Muscle of arm (tissue), 12 donors: ENCODE results near the gene HARS1. TPM values are rescaled to one million over a fixed set of nuclear protein-coding genes. Genes with fewer than 3 reads are reported as not detected.
"Not testable (repeated sequence)": the region's sequence is repeated elsewhere in the genome, so short reads cannot be mapped to it uniquely, and the experiment has no call there.

ENCODE experiments used
- DNase-seq: peaks from one replicate; pipeline ENCODE4 v3.0.0-alpha.2; 2013
- polyA plus RNA-seq, 12 donors: library from polyadenylated mRNA; unstranded; fragments of 120-200 nt; gene quantifications; one replicate each; pipeline ENCODE4 v1.2.1, GENCODE V29; 2013; ENCODE audit not compliant: insufficient read length in 12 of 12

The HARS1 gene
- polyA plus RNA-seq, 12 donors, result 28.7 to 58.3 (median 48.2) TPM; not detected in 1

GRCh38 chr5:140635291-140636257 lies 55.6 kb downstream of the HARS1 start:
- no peak for DNase-seq

- DNase-seq, result no peak
Observed at GRCh38 chr5:140634103-140634502, 57.1 kb downstream of the HARS1 start.

DNA sequence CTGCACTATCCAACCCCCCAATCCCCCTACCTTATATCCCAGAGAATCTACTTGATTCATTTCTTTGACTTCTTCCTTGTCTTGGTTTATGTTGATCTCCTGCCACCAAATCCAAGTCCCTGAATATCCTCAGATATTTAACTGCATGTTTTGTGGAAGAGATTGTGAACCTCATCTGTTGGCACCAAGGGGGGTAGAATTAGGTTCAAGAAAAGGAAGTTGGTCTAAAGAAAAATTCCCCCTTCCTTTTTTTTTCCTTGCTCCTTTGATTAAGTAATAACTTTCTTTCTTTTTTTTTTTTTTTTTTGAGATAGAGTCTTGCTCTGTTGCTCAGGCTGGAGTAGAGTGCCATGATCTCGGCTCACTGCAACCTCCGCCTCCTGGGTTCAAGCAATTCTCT lies 57.7 kb downstream of the HARS1 start:
- DNase-seq, result no peak

- DNase-seq, result no peak
Observed at GRCh38 chr5:140633021-140633471, 58.1 kb downstream of the HARS1 start, which contains the start of gene CD14. Gene CD14 (minus strand): TSS chr5:140633175. CDS start chr5:140633071, 104 bp downstream.

GRCh38 chr5:140632366-140633020 lies 58.7 kb downstream of the HARS1 start:
- DNase-seq, result peak; percentile 36

DNA sequence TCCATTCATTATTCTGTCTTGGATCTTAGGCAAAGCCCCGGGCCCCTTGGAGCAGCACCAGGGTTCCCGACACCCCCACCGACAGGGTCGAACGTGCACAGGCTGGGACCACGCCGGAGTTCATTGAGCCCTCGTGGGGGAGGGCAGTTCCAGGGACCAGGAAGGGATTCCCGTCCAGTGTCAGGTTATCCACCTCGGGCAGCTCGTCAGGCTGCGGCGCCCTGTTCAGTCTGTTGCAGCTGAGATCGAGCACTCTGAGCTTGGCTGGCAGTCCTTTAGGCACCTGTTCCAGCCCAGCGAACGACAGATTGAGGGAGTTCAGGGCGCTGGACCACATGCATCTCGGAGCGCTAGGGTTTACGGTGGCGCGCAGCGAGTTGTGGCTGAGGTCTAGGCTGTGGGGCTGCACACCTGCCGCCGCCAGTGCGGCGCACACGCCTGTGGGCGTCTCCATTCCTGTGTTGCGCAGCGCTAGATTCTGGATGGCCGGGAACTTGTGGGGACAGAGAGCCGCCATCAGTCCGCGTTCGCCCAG lies 59.3 kb downstream of the HARS1 start:
- no peak for DNase-seq

DNA sequence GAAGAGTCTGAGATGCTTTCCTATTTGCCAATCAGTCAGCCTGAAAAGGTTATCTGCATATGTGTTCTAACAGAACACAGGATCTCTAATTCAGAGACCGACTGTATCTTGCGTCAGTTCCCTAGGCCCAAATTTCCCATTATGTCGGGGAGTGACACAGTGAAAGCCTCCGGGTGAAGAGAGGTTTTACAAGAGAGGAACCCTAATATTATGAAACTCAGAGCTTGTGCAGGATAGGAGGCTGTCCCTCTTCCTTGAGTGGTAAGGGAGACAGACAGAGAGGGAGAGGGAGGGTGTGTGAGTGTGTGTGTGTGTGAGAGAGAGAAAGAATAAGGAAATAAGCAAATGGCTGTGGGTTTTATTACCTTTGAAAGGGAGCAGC lies 60.1 kb downstream of the HARS1 start:
- no peak for DNase-seq

- DNase-seq, result no peak
Observed at GRCh38 chr5:140630292-140631035, 60.7 kb downstream of the HARS1 start.

DNA sequence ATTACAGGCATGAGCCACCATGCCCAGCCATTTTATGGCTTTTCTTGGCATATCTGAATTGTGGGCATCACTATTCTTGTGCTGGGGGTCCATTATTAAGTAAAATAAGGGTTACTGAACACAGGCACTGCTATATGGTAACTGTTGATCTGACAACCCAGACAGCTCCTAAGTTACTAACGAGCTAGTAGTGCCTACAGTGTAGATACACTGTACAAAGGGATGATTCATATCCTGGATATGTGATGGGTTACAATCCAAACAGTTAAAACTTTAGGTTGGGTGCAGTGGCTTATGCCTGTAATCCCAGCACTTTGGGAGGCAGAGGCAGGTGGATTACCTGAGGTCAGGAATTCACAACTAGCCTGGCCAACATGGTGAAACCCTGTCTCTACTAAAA lies 62.5 kb downstream of the HARS1 start:
- no peak for DNase-seq

DNA sequence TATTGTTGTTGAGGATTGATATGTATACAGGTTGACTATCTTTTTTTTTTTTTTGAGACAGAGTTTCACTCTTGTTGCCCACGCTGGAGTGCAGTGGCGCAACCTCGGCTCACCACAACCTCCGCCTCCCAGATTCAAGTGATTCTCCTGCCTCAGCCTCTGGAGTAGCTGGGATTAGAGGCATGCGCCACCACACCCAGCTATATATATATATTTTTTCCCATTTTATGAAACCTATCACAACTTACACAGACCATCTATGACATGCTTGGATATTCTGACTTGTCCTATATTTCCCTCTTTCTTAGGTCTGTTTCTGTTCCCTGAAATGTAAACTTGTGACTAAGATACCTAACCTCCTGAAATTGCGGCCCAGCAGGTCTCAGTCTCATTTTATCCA lies 63.2 kb downstream of the HARS1 start:
- no peak for DNase-seq

GRCh38 chr5:140624886-140625285 lies 66.3 kb downstream of the HARS1 start:
- DNase-seq, result not testable (repeated sequence)

Other genes with a start within 250 kb of the HARS1 start
- gene EIF4EBP3, start 143.7 kb downstream of the HARS1 start, polyA plus RNA-seq, result 10 to 100 TPM in 3 of 12 donors, 1 to 10 TPM in 7, not detected in 2; 5.0 to 11.0 (median 8.6) TPM
- 10 to 100 TPM in 11 of 12 donors, not detected in 1; 16.2 to 25.3 (median 21.7) TPM for gene SRA1, start 133.9 kb downstream of the HARS1 start, polyA plus RNA-seq
- gene APBB3, start 126.8 kb downstream of the HARS1 start, polyA plus RNA-seq, result 10 to 100 TPM in 11 of 12 donors, not detected in 1; 14.8 to 40.5 (median 22.9) TPM
- 10 to 100 TPM in 11 of 12 donors, not detected in 1; 35.4 to 65.9 (median 56.3) TPM for gene SLC35A4, start 126.5 kb downstream of the HARS1 start, polyA plus RNA-seq
- 10 to 100 TPM in 11 of 12 donors, not detected in 1; 14.9 to 25.8 (median 17.4) TPM for gene CD14, start 58.2 kb downstream of the HARS1 start, polyA plus RNA-seq
- 10 to 100 TPM in 4 of 12 donors, 1 to 10 TPM in 7, not detected in 1; 6.0 to 21.9 (median 8.0) TPM for gene TMCO6, start 51.9 kb downstream of the HARS1 start, polyA plus RNA-seq
- 10 to 100 TPM in 11 of 12 donors, not detected in 1; 28.6 to 63.2 (median 52.0) TPM for gene NDUFA2, start 43.7 kb downstream of the HARS1 start, polyA plus RNA-seq
- 100 to 1,000 TPM in 4 of 12 donors, 10 to 100 TPM in 7, not detected in 1; 83.7 to 175 (median 93.7) TPM for gene IK, start 43.5 kb downstream of the HARS1 start, polyA plus RNA-seq
- gene WDR55, start 26.5 kb downstream of the HARS1 start, polyA plus RNA-seq, result 10 to 100 TPM in 11 of 12 donors, not detected in 1; 11.1 to 17.2 (median 13.0) TPM
- gene DND1, start 17.8 kb downstream of the HARS1 start, polyA plus RNA-seq, result under 1 TPM in 4 of 12 donors, not detected in 8; 0.09 to 0.27 (median 0.22) TPM
- gene HARS2, start 85 bp upstream of the HARS1 start, polyA plus RNA-seq, result 10 to 100 TPM in 11 of 12 donors, not detected in 1; 23.0 to 36.9 (median 26.0) TPM
- 100 to 1,000 TPM in 1 of 12 donors, 10 to 100 TPM in 10, not detected in 1; 74.3 to 102 (median 83.6) TPM for gene ZMAT2, start 9.1 kb upstream of the HARS1 start, polyA plus RNA-seq
- gene PCDHA1, start 94.8 kb upstream of the HARS1 start, polyA plus RNA-seq, result under 1 TPM in 4 of 12 donors, not detected in 8; 0.04 to 0.12 (median 0.07) TPM
- under 1 TPM in 7 of 12 donors, not detected in 5; 0.04 to 0.16 (median 0.10) TPM for gene PCDHA2, start 103.5 kb upstream of the HARS1 start, polyA plus RNA-seq
- gene PCDHA3, start 109.7 kb upstream of the HARS1 start, polyA plus RNA-seq, result under 1 TPM in 10 of 12 donors, not detected in 2; 0.09 to 0.48 (median 0.18) TPM
- gene PCDHA4, start 115.7 kb upstream of the HARS1 start, polyA plus RNA-seq, result under 1 TPM in 10 of 12 donors, not detected in 2; 0.16 to 0.39 (median 0.31) TPM
- gene PCDHA5, start 130.2 kb upstream of the HARS1 start, polyA plus RNA-seq, result under 1 TPM in 6 of 12 donors, not detected in 6; 0.04 to 0.19 (median 0.09) TPM
- gene PCDHA6, start 136.6 kb upstream of the HARS1 start, polyA plus RNA-seq, result under 1 TPM in 9 of 12 donors, not detected in 3; 0.07 to 0.50 (median 0.17) TPM
- gene PCDHA7, start 142.9 kb upstream of the HARS1 start, polyA plus RNA-seq, result under 1 TPM in 9 of 12 donors, not detected in 3; 0.05 to 0.28 (median 0.17) TPM
- under 1 TPM in 4 of 12 donors, not detected in 8; 0.05 to 0.14 (median 0.07) TPM for gene PCDHA8, start 149.8 kb upstream of the HARS1 start, polyA plus RNA-seq
- under 1 TPM in 6 of 12 donors, not detected in 6; 0.03 to 0.07 (median 0.03) TPM for gene PCDHA9, start 157.0 kb upstream of the HARS1 start, polyA plus RNA-seq
- gene PCDHA10, start 164.5 kb upstream of the HARS1 start, polyA plus RNA-seq, result under 1 TPM in 10 of 12 donors, not detected in 2; 0.04 to 0.25 (median 0.10) TPM
- gene PCDHA11, start 177.6 kb upstream of the HARS1 start, polyA plus RNA-seq, result under 1 TPM in 7 of 12 donors, not detected in 5; 0.05 to 0.38 (median 0.14) TPM
- gene PCDHA12, start 183.9 kb upstream of the HARS1 start, polyA plus RNA-seq, result under 1 TPM in 6 of 12 donors, not detected in 6; 0.04 to 0.28 (median 0.06) TPM
- 1 to 10 TPM in 1 of 12 donors, under 1 TPM in 7, not detected in 4; 0.03 to 2.8 (median 0.06) TPM for gene PCDHA13, start 190.8 kb upstream of the HARS1 start, polyA plus RNA-seq
- gene PCDHAC1, start 234.9 kb upstream of the HARS1 start, polyA plus RNA-seq, result under 1 TPM in 10 of 12 donors, not detected in 2; 0.07 to 0.51 (median 0.16) TPM